HuH-7 (cell line): ENCODE results near the gene PDE4B.
"Not testable (repeated sequence)": the region's sequence is repeated elsewhere in the genome, so short reads cannot be mapped to it uniquely, and the experiment has no call there.

Experiments used
- DNase-seq: peaks from one replicate; pipeline ENCODE4 v3.0.0; 2011; ENCODE audit warnings: low spot score

The PDE4B gene

GRCh38 chr1:66393586-66394287 lies 601.0 kb downstream of the PDE4B start:
- DNase-seq, result no peak

- DNase-seq, result no peak
Measured at GRCh38 chr1:66394603-66395002, 601.9 kb downstream of the PDE4B start.

GRCh38 chr1:66395202-66396061 lies 602.7 kb downstream of the PDE4B start:
- no peak for DNase-seq

GRCh38 chr1:66396212-66396890 lies 603.7 kb downstream of the PDE4B start:
- no peak for DNase-seq

- no peak for DNase-seq
Measured at GRCh38 chr1:66397192-66397591, 604.5 kb downstream of the PDE4B start.

GRCh38 chr1:66399888-66400529 lies 607.3 kb downstream of the PDE4B start:
- no peak for DNase-seq

GRCh38 chr1:66400660-66401059 lies 608.0 kb downstream of the PDE4B start:
- no peak for DNase-seq

GRCh38 chr1:66401244-66401643 lies 608.5 kb downstream of the PDE4B start:
- no peak for DNase-seq

GRCh38 chr1:66402194-66402593 lies 609.5 kb downstream of the PDE4B start:
- DNase-seq, result no peak

GRCh38 chr1:66403007-66403731 lies 610.5 kb downstream of the PDE4B start:
- no peak for DNase-seq

- no peak for DNase-seq
Measured at GRCh38 chr1:66405061-66405460, 612.4 kb downstream of the PDE4B start.

- not testable (repeated sequence) for DNase-seq
Measured at GRCh38 chr1:66411449-66411848, 618.8 kb downstream of the PDE4B start.

- no peak for DNase-seq
Measured at GRCh38 chr1:66412704-66413103, 620.0 kb downstream of the PDE4B start.

- DNase-seq, result no peak
Measured at GRCh38 chr1:66413136-66413837, 620.6 kb downstream of the PDE4B start.

- no peak for DNase-seq
Measured at GRCh38 chr1:66413838-66414175, 621.1 kb downstream of the PDE4B start.

GRCh38 chr1:66415281-66415680 lies 622.6 kb downstream of the PDE4B start:
- no peak for DNase-seq

- DNase-seq, result no peak
Measured at GRCh38 chr1:66415866-66416265, 623.2 kb downstream of the PDE4B start.

- no peak for DNase-seq
Measured at GRCh38 chr1:66416295-66416694, 623.6 kb downstream of the PDE4B start.

- no peak for DNase-seq
Measured at GRCh38 chr1:66418021-66418420, 625.3 kb downstream of the PDE4B start.

GRCh38 chr1:66420171-66420570 lies 627.5 kb downstream of the PDE4B start:
- DNase-seq, result not testable (repeated sequence)

GRCh38 chr1:66420906-66421305 lies 628.2 kb downstream of the PDE4B start:
- DNase-seq, result not testable (repeated sequence)
